Spleen (tissue), 7 donors: ENCODE results near the gene SET.

Experiments
- CTCF ChIP-seq, 11 experiments: fragments of 200-600 bp in 7 of 11; fragments of 450-650 bp in 4 of 11; sonication (generic) in 4 of 11; IDR thresholded peaks in 8 of 11; conservative IDR thresholded peaks in 3 of 11; 1 replicate in 7 of 11; 2 replicates in 4 of 11; pipeline versions ENCODE4 v1.4.0 to v1.8.0; 2016 to 2021; ENCODE audit warnings: antibody characterized with exemption in 11 of 11, inconsistent platforms in 4 of 11, mild to moderate bottlenecking in 1 of 11
- POLR2A ChIP-seq, 3 donors: fragments of 450-650 bp; IDR thresholded peaks; one replicate each; pipeline ENCODE4 v1.5.1; 2017; ENCODE audit warnings: antibody characterized with exemption in 3 of 3, mild to moderate bottlenecking in 1 of 3
- POLR2AphosphoS5 ChIP-seq, 3 donors: sonication (generic); formaldehyde crosslinking; IDR thresholded peaks; one replicate each; pipeline ENCODE4 v1.5.1; 2017; ENCODE audit warnings: antibody characterized with exemption in 3 of 3
- donor health status: DM: no; HTN: no; CAD: no; lungs with moderate emphysema.
- donor health status: DM: no; HTN: no; CAD: no.
- donor health status: DM: no; HTN: no; CAD: no.

GRCh38 chr9:128702445-128702948, 13.5 kb downstream of the SET start, which contains the start of gene PKN3:
- TF ChIP-seq CTCF (IDR thresholded peaks at IDR 0.05 in 8 of 11, conservative IDR thresholded peaks at IDR 0.05 in 3 of 11), result peak; percentile 75 to 96 (median 90)
- TF ChIP-seq POLR2AphosphoS5 (IDR thresholded peaks at IDR 0.05), result peak; percentile 57 to 82 (median 69)
- no peak for TF ChIP-seq POLR2A (IDR thresholded peaks at IDR 0.05)
